ENCODE results near the gene MEI1. TPM values are rescaled to one million over a fixed set of nuclear protein-coding genes. Genes with fewer than 3 reads are reported as not detected.

Gene MEI1
- total RNA-seq, 1 donor from 2014 or later = 3.1 TPM

DNA sequence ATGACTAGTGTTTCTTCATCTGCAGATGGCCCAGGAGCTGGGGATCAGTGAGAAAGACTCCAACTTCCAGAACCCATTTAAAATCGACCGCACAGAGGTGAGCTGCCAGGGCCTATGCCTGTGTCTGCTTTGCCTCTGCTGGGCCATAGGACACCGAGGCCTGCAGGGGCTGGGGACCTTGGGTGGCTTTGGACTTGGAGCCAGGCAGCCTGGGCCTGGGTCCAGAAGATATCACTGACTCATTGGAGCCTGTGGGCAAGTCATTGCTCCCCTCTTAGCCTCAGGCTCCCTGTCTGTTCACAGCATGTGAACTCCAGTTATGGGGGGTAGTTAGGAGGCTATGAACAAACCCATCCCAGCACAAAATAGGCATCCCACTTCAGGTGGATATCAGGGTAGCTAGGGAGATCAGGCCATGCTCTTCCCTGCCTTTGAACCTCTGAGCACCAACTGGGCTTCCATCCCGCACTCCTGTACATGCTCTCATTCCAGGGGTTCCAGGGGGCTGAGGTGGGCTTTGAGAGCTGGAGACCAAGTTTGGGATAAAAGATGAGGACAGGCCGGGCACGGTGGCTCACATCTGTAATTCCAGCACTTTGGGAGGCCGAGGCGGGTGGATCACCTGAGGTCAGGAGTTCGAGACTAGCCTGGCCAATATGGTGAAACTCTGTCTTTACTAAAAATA lies 114.6 kb downstream of the MEI1 start:
- H3K9me3 ChIP-seq (ENCODE audit: control insufficient read depth in 3 of 3, low read length in 3 of 3) = no peaks in the 10 kb centered on the region
- H3K36me3 ChIP-seq (ENCODE audit: control insufficient read depth in 3 of 3, insufficient read depth in 3 of 3, low read length in 3 of 3) = peaks cover 21 to 37% (median 32%) of the 10 kb centered on the region in 3 donors
- no peak overlapping the region for H3K4me3 ChIP-seq (ENCODE audit: low read length in 3 of 3)
- H3K4me1 ChIP-seq (ENCODE audit: control insufficient read depth in 3 of 3, insufficient read depth in 3 of 3, low read length in 3 of 3) = peaks cover 16 to 22% (median 17%) of the 10 kb centered on the region in 3 donors
- no peaks in the 10 kb centered on the region for H3K27me3 ChIP-seq (ENCODE audit: control insufficient read depth in 3 of 3, insufficient read depth in 3 of 3, low read length in 3 of 3)
- no peak overlapping the region for H3K9ac ChIP-seq (ENCODE audit: low read depth in 1 of 3, low read length in 3 of 3)
- H3K27ac ChIP-seq (ENCODE audit: low read depth, low read length) = no peak overlapping the region

DNA sequence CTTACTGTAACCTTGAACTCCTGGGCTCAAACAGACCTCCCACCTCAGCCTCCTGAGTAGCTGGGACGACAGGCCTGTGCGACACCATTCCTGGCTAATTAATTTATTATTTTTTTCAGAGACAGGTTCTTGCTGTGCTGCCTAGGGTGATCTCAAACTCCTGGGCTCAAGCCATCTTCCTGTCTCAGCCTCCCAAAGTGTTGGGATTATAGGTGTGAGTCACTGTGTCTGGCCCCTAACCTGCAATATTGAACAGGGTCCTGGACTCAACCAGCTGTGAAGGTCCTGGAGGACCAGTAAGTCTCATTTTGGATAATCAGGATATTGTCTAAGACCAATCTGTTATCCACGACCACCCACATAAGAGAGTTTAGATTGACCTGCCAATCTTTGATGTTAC lies 116.4 kb downstream of the MEI1 start:
- Histone ChIP-seq H3K9ac (ENCODE audit: low read depth in 1 of 3, low read length in 3 of 3) (peak overlapping the region in 1 of 3 donors; percentile 40), H3K4me3 (ENCODE audit: low read length in 3 of 3) (peak overlapping the region in 1 of 3 donors; percentile 49), H3K36me3 (ENCODE audit: control insufficient read depth in 3 of 3, insufficient read depth in 3 of 3, low read length in 3 of 3) (peaks cover 12 to 32% (median 28%) of the 10 kb centered on the region in 3 donors), H3K9me3 (ENCODE audit: control insufficient read depth in 3 of 3, low read length in 3 of 3) (no peaks in the 10 kb centered on the region), H3K4me1 (ENCODE audit: control insufficient read depth in 3 of 3, insufficient read depth in 3 of 3, low read length in 3 of 3) (peaks cover 16 to 19% (median 17%) of the 10 kb centered on the region in 3 donors), H3K27me3 (ENCODE audit: control insufficient read depth in 3 of 3, insufficient read depth in 3 of 3, low read length in 3 of 3) (no peaks in the 10 kb centered on the region), H3K27ac (ENCODE audit: low read depth, low read length) (peak overlapping the region; percentile 82)

- Histone ChIP-seq H3K36me3 (ENCODE audit: control insufficient read depth in 3 of 3, insufficient read depth in 3 of 3, low read length in 3 of 3) (peaks cover 11 to 29% (median 28%) of the 10 kb centered on the region in 3 donors), H3K9ac (ENCODE audit: low read depth in 1 of 3, low read length in 3 of 3) (peak overlapping the region in 1 of 3 donors; percentile 40), H3K27me3 (ENCODE audit: control insufficient read depth in 3 of 3, insufficient read depth in 3 of 3, low read length in 3 of 3) (no peaks in the 10 kb centered on the region), H3K9me3 (ENCODE audit: control insufficient read depth in 3 of 3, low read length in 3 of 3) (no peaks in the 10 kb centered on the region), H3K4me1 (ENCODE audit: control insufficient read depth in 3 of 3, insufficient read depth in 3 of 3, low read length in 3 of 3) (peaks cover 16 to 19% (median 17%) of the 10 kb centered on the region in 3 donors), H3K4me3 (ENCODE audit: low read length in 3 of 3) (peak overlapping the region in 1 of 3 donors; percentile 49), H3K27ac (ENCODE audit: low read depth, low read length) (peak overlapping the region; percentile 82)
Observed at GRCh38 chr22:41816241-41816640, 116.9 kb downstream of the MEI1 start.

DNA sequence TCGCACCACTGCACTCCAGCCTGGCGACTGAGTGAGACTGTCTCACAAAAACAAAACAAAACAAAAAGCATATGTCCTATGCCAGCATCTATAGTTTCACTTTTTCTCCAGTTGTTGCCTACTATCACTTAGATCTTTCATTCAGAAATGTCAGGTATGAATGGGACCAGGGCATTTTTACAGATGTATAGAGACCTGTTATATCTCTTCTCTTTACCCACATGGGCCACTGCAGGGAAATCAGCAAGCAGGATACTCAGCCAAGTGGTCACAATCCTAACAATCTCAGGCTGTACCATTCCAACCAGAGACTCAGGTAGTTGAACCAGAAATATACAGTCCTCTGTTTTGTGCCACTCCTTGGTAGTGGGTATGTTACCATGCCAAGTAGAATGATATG lies 117.6 kb downstream of the MEI1 start:
- H3K27ac ChIP-seq (ENCODE audit: low read depth, low read length) = peak overlapping the region; percentile 82
- H3K4me1 ChIP-seq (ENCODE audit: control insufficient read depth in 3 of 3, insufficient read depth in 3 of 3, low read length in 3 of 3) = peaks cover 17 to 19% (median 18%) of the 10 kb centered on the region in 3 donors
- H3K4me3 ChIP-seq (ENCODE audit: low read length in 3 of 3) = no peak overlapping the region
- H3K27me3 ChIP-seq (ENCODE audit: control insufficient read depth in 3 of 3, insufficient read depth in 3 of 3, low read length in 3 of 3) = no peaks in the 10 kb centered on the region
- peaks cover 11 to 25% (median 25%) of the 10 kb centered on the region in 3 donors for H3K36me3 ChIP-seq (ENCODE audit: control insufficient read depth in 3 of 3, insufficient read depth in 3 of 3, low read length in 3 of 3)
- H3K9me3 ChIP-seq (ENCODE audit: control insufficient read depth in 3 of 3, low read length in 3 of 3) = no peaks in the 10 kb centered on the region
- peak overlapping the region in 1 of 3 donors; percentile 47 for H3K9ac ChIP-seq (ENCODE audit: low read depth in 1 of 3, low read length in 3 of 3)

DNA sequence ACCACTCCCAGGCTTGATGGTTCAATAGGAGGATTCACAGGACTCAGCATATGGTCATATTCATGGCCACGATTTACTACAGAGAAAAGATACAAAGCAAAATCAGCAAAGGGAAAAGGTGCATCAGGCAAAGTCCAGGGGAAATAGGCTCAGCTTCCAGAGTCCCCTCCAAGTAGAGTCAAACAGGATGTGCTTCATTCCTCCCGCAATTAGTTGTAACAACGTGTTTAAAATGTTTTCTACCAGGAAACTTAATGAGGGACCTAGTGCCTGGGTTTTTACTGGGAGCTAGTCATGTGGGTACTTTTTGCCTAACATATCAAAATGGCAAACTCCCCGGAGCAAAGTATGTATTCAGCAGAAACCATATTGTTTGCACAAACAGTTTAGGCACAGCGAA lies 118.7 kb downstream of the MEI1 start:
- Histone ChIP-seq H3K9ac (ENCODE audit: low read depth in 1 of 3, low read length in 3 of 3) (no peak overlapping the region), H3K4me3 (ENCODE audit: low read length in 3 of 3) (no peak overlapping the region), H3K27ac (ENCODE audit: low read depth, low read length) (no peak overlapping the region), H3K36me3 (ENCODE audit: control insufficient read depth in 3 of 3, insufficient read depth in 3 of 3, low read length in 3 of 3) (peaks cover 9 to 22% (median 20%) of the 10 kb centered on the region in 3 donors), H3K4me1 (ENCODE audit: control insufficient read depth in 3 of 3, insufficient read depth in 3 of 3, low read length in 3 of 3) (peaks cover 19 to 22% (median 20%) of the 10 kb centered on the region in 3 donors), H3K27me3 (ENCODE audit: control insufficient read depth in 3 of 3, insufficient read depth in 3 of 3, low read length in 3 of 3) (no peaks in the 10 kb centered on the region), H3K9me3 (ENCODE audit: control insufficient read depth in 3 of 3, low read length in 3 of 3) (no peaks in the 10 kb centered on the region)

- Histone ChIP-seq H3K9ac (ENCODE audit: low read depth in 1 of 3, low read length in 3 of 3) (no peak overlapping the region), H3K4me3 (ENCODE audit: low read length in 3 of 3) (no peak overlapping the region), H3K27me3 (ENCODE audit: control insufficient read depth in 3 of 3, insufficient read depth in 3 of 3, low read length in 3 of 3) (no peaks in the 10 kb centered on the region), H3K9me3 (ENCODE audit: control insufficient read depth in 3 of 3, low read length in 3 of 3) (no peaks in the 10 kb centered on the region), H3K4me1 (ENCODE audit: control insufficient read depth in 3 of 3, insufficient read depth in 3 of 3, low read length in 3 of 3) (peaks cover 19 to 22% (median 20%) of the 10 kb centered on the region in 3 donors), H3K36me3 (ENCODE audit: control insufficient read depth in 3 of 3, insufficient read depth in 3 of 3, low read length in 3 of 3) (peaks cover 10 to 16% (median 14%) of the 10 kb centered on the region in 3 donors), H3K27ac (ENCODE audit: low read depth, low read length) (no peak overlapping the region)
Observed at GRCh38 chr22:41818596-41818995, 119.3 kb downstream of the MEI1 start.

DNA sequence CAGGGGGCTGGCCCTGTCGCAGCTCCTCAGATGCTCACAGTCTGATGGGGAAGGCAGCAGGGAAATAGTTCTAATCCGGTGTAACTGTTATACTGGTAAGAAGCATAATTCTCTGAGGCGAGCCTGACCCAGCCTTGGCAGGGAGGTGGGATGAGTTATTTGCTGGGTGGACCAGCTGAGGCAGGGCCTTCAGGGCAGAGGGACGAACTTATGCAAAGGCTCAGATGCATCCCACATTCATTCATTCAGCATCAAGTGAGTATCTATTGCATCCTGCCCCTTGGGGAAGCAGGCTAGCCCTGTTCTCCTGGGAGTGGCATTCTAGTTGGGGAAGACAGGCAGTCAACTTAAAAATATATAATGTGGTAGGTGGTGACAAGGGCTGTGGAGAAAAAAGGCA lies 120.0 kb downstream of the MEI1 start:
- Histone ChIP-seq H3K9me3 (ENCODE audit: control insufficient read depth in 3 of 3, low read length in 3 of 3) (no peaks in the 10 kb centered on the region), H3K36me3 (ENCODE audit: control insufficient read depth in 3 of 3, insufficient read depth in 3 of 3, low read length in 3 of 3) (peaks cover 8 to 12% (median 11%) of the 10 kb centered on the region in 3 donors), H3K4me3 (ENCODE audit: low read length in 3 of 3) (no peak overlapping the region), H3K27me3 (ENCODE audit: control insufficient read depth in 3 of 3, insufficient read depth in 3 of 3, low read length in 3 of 3) (no peaks in the 10 kb centered on the region), H3K27ac (ENCODE audit: low read depth, low read length) (no peak overlapping the region), H3K9ac (ENCODE audit: low read depth in 1 of 3, low read length in 3 of 3) (no peak overlapping the region), H3K4me1 (ENCODE audit: control insufficient read depth in 3 of 3, insufficient read depth in 3 of 3, low read length in 3 of 3) (peaks cover 19 to 22% (median 20%) of the 10 kb centered on the region in 3 donors)

DNA sequence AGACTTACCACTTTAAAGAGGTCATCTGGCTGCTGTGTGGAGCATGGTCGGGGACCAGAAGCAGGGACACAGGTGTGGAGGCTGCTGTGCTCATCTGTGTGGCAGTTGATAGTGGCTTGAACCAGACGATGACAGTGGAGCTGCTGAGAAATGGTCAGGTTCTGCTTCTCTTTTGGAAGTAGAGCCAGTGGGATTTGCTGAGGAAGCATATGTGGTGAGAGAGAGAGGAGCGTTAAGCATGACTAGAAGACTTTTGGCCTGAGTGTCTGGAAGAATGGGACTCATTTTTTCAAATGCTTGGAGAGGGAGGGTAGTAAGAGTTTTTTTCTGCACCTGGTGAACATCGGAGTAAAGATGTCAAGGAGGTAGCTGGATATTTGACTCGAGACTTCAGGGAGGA lies 121.1 kb downstream of the MEI1 start:
- Histone ChIP-seq H3K4me1 (ENCODE audit: control insufficient read depth in 3 of 3, insufficient read depth in 3 of 3, low read length in 3 of 3) (peaks cover 14 to 25% (median 24%) of the 10 kb centered on the region in 3 donors), H3K36me3 (ENCODE audit: control insufficient read depth in 3 of 3, insufficient read depth in 3 of 3, low read length in 3 of 3) (peaks cover 6 to 12% (median 12%) of the 10 kb centered on the region in 3 donors), H3K9me3 (ENCODE audit: control insufficient read depth in 3 of 3, low read length in 3 of 3) (no peaks in the 10 kb centered on the region), H3K27me3 (ENCODE audit: control insufficient read depth in 3 of 3, insufficient read depth in 3 of 3, low read length in 3 of 3) (no peaks in the 10 kb centered on the region), H3K9ac (ENCODE audit: low read depth in 1 of 3, low read length in 3 of 3) (no peak overlapping the region), H3K4me3 (ENCODE audit: low read length in 3 of 3) (no peak overlapping the region), H3K27ac (ENCODE audit: low read depth, low read length) (no peak overlapping the region)

DNA sequence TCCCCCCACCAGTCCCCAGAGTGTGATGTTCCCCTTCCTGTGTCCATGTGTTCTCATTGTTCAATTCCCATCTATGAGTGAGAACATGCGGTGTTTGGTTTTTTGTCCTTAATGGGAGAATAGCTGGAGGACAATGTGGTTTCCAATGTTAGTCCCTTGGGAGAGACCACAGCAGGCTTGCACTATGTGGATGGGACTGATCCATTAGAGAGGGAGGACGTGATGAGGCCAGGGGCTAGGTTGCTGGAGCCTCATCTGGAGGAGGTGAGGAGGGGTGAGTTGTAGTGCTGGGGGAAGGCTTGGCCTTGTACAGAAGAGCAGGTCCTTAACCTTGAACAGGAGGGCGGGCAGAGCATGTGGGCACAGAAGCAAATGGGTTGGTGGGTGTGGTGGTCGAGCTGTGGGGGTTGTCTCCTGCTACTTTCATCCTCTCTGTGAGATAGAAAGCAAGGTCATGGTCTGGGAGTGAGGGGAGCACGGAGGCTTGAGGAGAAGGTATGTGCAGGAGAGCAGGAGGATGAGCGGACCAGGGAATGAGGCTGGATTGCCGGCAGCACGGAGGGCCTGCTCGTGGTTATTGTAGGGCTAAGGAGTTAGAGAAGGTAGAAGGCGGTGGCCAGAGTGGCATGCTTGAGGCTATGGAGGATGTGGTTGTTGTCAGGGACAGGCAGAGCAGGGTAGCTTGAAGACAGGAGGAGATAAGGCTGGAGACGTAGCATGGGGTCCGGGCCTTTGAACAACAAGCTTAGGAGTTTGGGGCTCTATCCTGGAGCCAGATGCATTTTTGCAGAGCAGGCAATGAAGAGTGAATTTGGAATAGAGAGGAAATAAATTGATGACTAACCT lies 122.4 kb downstream of the MEI1 start:
- no peaks in the 10 kb centered on the region for H3K9me3 ChIP-seq (ENCODE audit: control insufficient read depth in 3 of 3, low read length in 3 of 3)
- H3K9ac ChIP-seq (ENCODE audit: low read depth in 1 of 3, low read length in 3 of 3) = no peak overlapping the region
- no peaks in the 10 kb centered on the region for H3K27me3 ChIP-seq (ENCODE audit: control insufficient read depth in 3 of 3, insufficient read depth in 3 of 3, low read length in 3 of 3)
- H3K27ac ChIP-seq (ENCODE audit: low read depth, low read length) = no peak overlapping the region
- H3K4me3 ChIP-seq (ENCODE audit: low read length in 3 of 3) = no peak overlapping the region
- peaks cover 15 to 28% (median 27%) of the 10 kb centered on the region in 3 donors for H3K4me1 ChIP-seq (ENCODE audit: control insufficient read depth in 3 of 3, insufficient read depth in 3 of 3, low read length in 3 of 3)
- peaks cover 7 to 12% (median 10%) of the 10 kb centered on the region in 3 donors for H3K36me3 ChIP-seq (ENCODE audit: control insufficient read depth in 3 of 3, insufficient read depth in 3 of 3, low read length in 3 of 3)

Data from skeletal muscle tissue (tissue), 4 donors.